Eye (tissue), 1 donor: ENCODE results near the gene SLC39A9.

Source experiments
- DNase-seq: peaks from one replicate; pipeline ENCODE4 v3.0.0-alpha.2; 2015

The SLC39A9 gene

GRCh38 chr14:69505338-69506240 lies 107.1 kb downstream of the SLC39A9 start:
- no peak for DNase-seq

GRCh38 chr14:69506241-69506595 lies 107.7 kb downstream of the SLC39A9 start:
- no peak for DNase-seq
